Keratinocyte (primary cell): Measurements from ENCODE around the gene EML1. TPM values are rescaled to one million over a fixed set of nuclear protein-coding genes. Genes with fewer than 3 reads are reported as not detected.

Experiments
- DNase-seq: peaks from one replicate; pipeline ENCODE4 v3.0.0-alpha.2; 2011; ENCODE audit warnings: low read depth, missing footprints, low spot score
- FAIRE-seq: peaks from 2 replicates; lab custom pipeline; 2011; peaks lifted over from hg19 to GRCh38; lab: Jason Lieb, UNC
- H2AFZ ChIP-seq: 2 replicates; pipeline ENCODE4 v1.6.0; 2012; ENCODE audit warnings: low read length, control low read depth, inconsistent platforms; ENCODE audit not compliant: control insufficient read depth
- H3K27ac ChIP-seq: 2 replicates; pipeline ENCODE4 v1.5.1; 2011; ENCODE audit warnings: low read length; ENCODE audit not compliant: control insufficient read depth, insufficient read depth
- H3K27me3 ChIP-seq: 3 replicates; pipeline ENCODE4 v1.6.0; 2011; ENCODE audit warnings: low read length; ENCODE audit not compliant: control insufficient read depth, insufficient read depth; ENCODE audit errors: extremely low read depth
- H3K36me3 ChIP-seq, 2 experiments: 2 replicates in 1 of 2; 3 replicates in 1 of 2; pipeline ENCODE4 v1.5.1; 2011; ENCODE audit warnings: low read length in 2 of 2, mild to moderate bottlenecking in 1 of 2; ENCODE audit not compliant: control insufficient read depth in 2 of 2, insufficient read depth in 2 of 2; ENCODE audit errors: extremely low read depth in 1 of 2
- H3K4me1 ChIP-seq: 3 replicates; pipeline ENCODE4 v1.5.1; 2011; ENCODE audit warnings: low read length; ENCODE audit not compliant: control insufficient read depth, insufficient read depth; ENCODE audit errors: extremely low read depth
- H3K4me2 ChIP-seq: 3 replicates; pipeline ENCODE4 v1.6.0; 2011; ENCODE audit warnings: low read depth, low read length; ENCODE audit not compliant: control insufficient read depth, insufficient read depth; ENCODE audit errors: extremely low read depth
- H3K4me3 ChIP-seq, 3 experiments: fragments of 200-600 bp in 1 of 3; sonication (generic) in 1 of 3; 2 replicates in 2 of 3; 3 replicates in 1 of 3; pipeline ENCODE4 v1.5.1; 2011 to 2016; ENCODE audit warnings: low read length in 3 of 3, mild to moderate bottlenecking in 3 of 3, control low read depth in 2 of 3, inconsistent platforms in 1 of 3, low read depth in 1 of 3, mixed read lengths in 1 of 3, mixed run types in 1 of 3, moderate library complexity in 1 of 3; ENCODE audit not compliant: control insufficient read depth in 2 of 3, insufficient read depth in 2 of 3; ENCODE audit errors: extremely low read depth in 1 of 3
- H3K79me2 ChIP-seq: 2 replicates; pipeline ENCODE4 v1.6.0; 2012; ENCODE audit warnings: low read length; ENCODE audit not compliant: control insufficient read depth, insufficient read depth
- H3K9ac ChIP-seq: 3 replicates; pipeline ENCODE4 v1.6.0; 2011; ENCODE audit warnings: low read length; ENCODE audit not compliant: control insufficient read depth, insufficient read depth; ENCODE audit errors: extremely low read depth
- H3K9me1 ChIP-seq: 3 replicates; pipeline ENCODE4 v1.6.0; 2011; ENCODE audit warnings: low read length; ENCODE audit not compliant: control insufficient read depth, insufficient read depth; ENCODE audit errors: extremely low read depth
- H3K9me3 ChIP-seq: 2 replicates; pipeline ENCODE4 v1.5.1; 2012; ENCODE audit warnings: low read depth, low read length; ENCODE audit not compliant: control insufficient read depth
- H4K20me1 ChIP-seq: 3 replicates; pipeline ENCODE4 v1.6.0; 2011; ENCODE audit warnings: low read length; ENCODE audit not compliant: control insufficient read depth, insufficient read depth; ENCODE audit errors: extremely low read depth
- CTCF ChIP-seq, 3 experiments: IDR thresholded peaks in 1 of 3; conservative IDR thresholded peaks in 1 of 3; optimal IDR thresholded peaks in 1 of 3; 2 replicates in 2 of 3; 3 replicates in 1 of 3; pipeline versions ENCODE3 to v1.5.1; 2011; ENCODE audit warnings: low read length in 3 of 3, mild to moderate bottlenecking in 3 of 3, moderate library complexity in 2 of 3, control low read depth in 1 of 3, inconsistent platforms in 1 of 3; ENCODE audit not compliant: insufficient read depth in 2 of 3; ENCODE audit errors: extremely low read depth in 1 of 3
- EZH2 ChIP-seq: IDR thresholded peaks from one replicate; pipeline ENCODE4 v1.6.1; 2012; ENCODE audit warnings: inconsistent platforms, mild to moderate bottlenecking, low read length, moderate library complexity
- dilution Hi-C: fragments of 300-500 bp; cut with MboI; formaldehyde crosslinking; loops from one replicate; pipeline ENCODE4 v1.7.0; 2020; ENCODE audit warnings: low sequenced_read_pairs; ENCODE audit not compliant: extremely low pct_ligation_motif_present
- polyA plus RNA-seq, 5 experiments: library from polyadenylated mRNA; depleted of rRNA in 3 of 5; stranded (reverse) in 3 of 5; stranded (forward) in 1 of 5; unstranded in 1 of 5; fragments of >200 nt; gene quantifications; 1 replicate in 1 of 5; 2 replicates in 3 of 5; 3 replicates in 1 of 5; pipeline versions ENCODE4 v1.2.1 to v1.2.3, GENCODE V29; 2011 to 2012; ENCODE audit warnings: missing spikeins in 2 of 5, low read depth in 1 of 5, low replicate concordance in 1 of 5

Gene EML1
- polyA plus RNA-seq, 1 donor (not counting 4 experiments of a cell fraction or from before 2014, with no cell fraction given): 0.84 TPM

- H3K9me1 ChIP-seq: no peaks in the 10 kb centered on the region
- no peak overlapping the region for H2AFZ ChIP-seq
- H3K27me3 ChIP-seq: peaks cover 30% of the 10 kb centered on the region
- no peaks in the 10 kb centered on the region for H3K9me3 ChIP-seq
- no peaks in the 10 kb centered on the region for H4K20me1 ChIP-seq
- FAIRE-seq (no peak), DNase-seq (no peak)
- H3K36me3 ChIP-seq: no peaks in the 10 kb centered on the region
- H3K9ac ChIP-seq: no peak overlapping the region
- no peaks in the 10 kb centered on the region for H3K79me2 ChIP-seq
- no peak overlapping the region for H3K4me2 ChIP-seq
- H3K4me1 ChIP-seq: no peaks in the 10 kb centered on the region
- TF ChIP-seq EZH2 (no peak), CTCF (optimal IDR thresholded peaks at IDR 0.05 in 1 of 3, IDR thresholded peaks at IDR 0.05 in 1 of 3, conservative IDR thresholded peaks at IDR 0.05 in 1 of 3; ENCODE audit: extremely low read depth in 1 of 3, insufficient read depth in 2 of 3, low read length in 3 of 3) (no peak)
- no peak overlapping the region for H3K27ac ChIP-seq
- dilution Hi-C loops: no loop called here
- no peak overlapping the region for H3K4me3 ChIP-seq
Measured at GRCh38 chr14:99768381-99768780, 24.8 kb upstream of the EML1 start.

GRCh38 chr14:99769123-99769522 lies 24.1 kb upstream of the EML1 start:
- TF ChIP-seq CTCF (optimal IDR thresholded peaks at IDR 0.05 in 1 of 3, IDR thresholded peaks at IDR 0.05 in 1 of 3, conservative IDR thresholded peaks at IDR 0.05 in 1 of 3; ENCODE audit: extremely low read depth in 1 of 3, insufficient read depth in 2 of 3, low read length in 3 of 3) (no peak), EZH2 (no peak)
- Histone ChIP-seq H3K9me3 (no peaks in the 10 kb centered on the region), H2AFZ (no peak overlapping the region), H3K9ac (no peak overlapping the region), H3K79me2 (no peaks in the 10 kb centered on the region), H3K27ac (no peak overlapping the region), H3K9me1 (no peaks in the 10 kb centered on the region), H4K20me1 (no peaks in the 10 kb centered on the region), H3K4me2 (no peak overlapping the region), H3K4me1 (no peaks in the 10 kb centered on the region), H3K27me3 (peaks cover 37% of the 10 kb centered on the region), H3K36me3 (no peaks in the 10 kb centered on the region), H3K4me3 (no peak overlapping the region)
- dilution Hi-C loops: no loop called here
- DNase-seq: no peak
- FAIRE-seq: no peak
